ENCODE measurements around the gene KATNB1.
"Not testable (repeated sequence)": the region's sequence is repeated elsewhere in the genome, so short reads cannot be mapped to it uniquely, and the experiment has no call there.

The KATNB1 gene

GRCh38 chr16:57729182-57729484, 6.4 kb upstream of the KATNB1 start:
- ATAC-seq = no peak
- TF ChIP-seq CSDC2 (CRISPR knock-in tag; IDR thresholded peaks at IDR 0.05) = no peak
- no peak for TF ChIP-seq CREB5 (CRISPR knock-in tag; IDR thresholded peaks at IDR 0.05; ENCODE audit: low read depth)
- no peak for TF ChIP-seq GLIS3 (CRISPR knock-in tag; IDR thresholded peaks at IDR 0.05)
- no peak for TF ChIP-seq ISL1 (CRISPR knock-in tag; IDR thresholded peaks at IDR 0.05)
- no peak for TF ChIP-seq TOX (CRISPR knock-in tag; IDR thresholded peaks at IDR 0.05; ENCODE audit: borderline replicate concordance)
- no peak for TF ChIP-seq ZFP30 (CRISPR knock-in tag; IDR thresholded peaks at IDR 0.05)
- no peak for TF ChIP-seq ARNTL (CRISPR knock-in tag; IDR thresholded peaks at IDR 0.05; ENCODE audit: borderline replicate concordance, low read depth)
- TF ChIP-seq SNAI2 (CRISPR knock-in tag; IDR thresholded peaks at IDR 0.05) = no peak
- TF ChIP-seq ESRRG (CRISPR knock-in tag; IDR thresholded peaks at IDR 0.05) = no peak
- TF ChIP-seq TSHZ2 (CRISPR knock-in tag; IDR thresholded peaks at IDR 0.05) = no peak
- TF ChIP-seq ZNF70 (CRISPR knock-in tag; IDR thresholded peaks at IDR 0.05) = no peak
- no peak for TF ChIP-seq PPARA (CRISPR knock-in tag; IDR thresholded peaks at IDR 0.05; ENCODE audit: borderline replicate concordance)
- no peak for TF ChIP-seq POU6F1 (CRISPR knock-in tag; IDR thresholded peaks at IDR 0.05; ENCODE audit: borderline replicate concordance, low read depth)
- TF ChIP-seq ZC3H10 (CRISPR knock-in tag; IDR thresholded peaks at IDR 0.05) = no peak

- not testable (repeated sequence) for ATAC-seq
These were observed 5.7 kb upstream of the KATNB1 start for GRCh38 chr16:57729852-57730251.

GRCh38 chr16:57730771-57731730, 4.5 kb upstream of the KATNB1 start:
- TF ChIP-seq CSRNP3 (CRISPR knock-in tag; IDR thresholded peaks at IDR 0.05) (no peak), ZC3H10 (CRISPR knock-in tag; IDR thresholded peaks at IDR 0.05) (no peak), BACH2 (CRISPR knock-in tag; IDR thresholded peaks at IDR 0.05; ENCODE audit: borderline replicate concordance) (no peak), ISL1 (CRISPR knock-in tag; IDR thresholded peaks at IDR 0.05) (no peak), CREB5 (CRISPR knock-in tag; IDR thresholded peaks at IDR 0.05; ENCODE audit: low read depth) (no peak), CSDC2 (CRISPR knock-in tag; IDR thresholded peaks at IDR 0.05) (no peak), TCF4 (CRISPR knock-in tag; IDR thresholded peaks at IDR 0.05; ENCODE audit: borderline replicate concordance) (no peak), ZFP3 (CRISPR knock-in tag; IDR thresholded peaks at IDR 0.05) (no peak), PATZ1 (CRISPR knock-in tag; IDR thresholded peaks at IDR 0.05; ENCODE audit: borderline replicate concordance) (no peak), ZNF565 (CRISPR knock-in tag; conservative IDR thresholded peaks at IDR 0.05; ENCODE audit: low read depth) (no peak), ZNF8 (CRISPR knock-in tag; IDR thresholded peaks at IDR 0.05) (no peak), OSR1 (CRISPR knock-in tag; IDR thresholded peaks at IDR 0.05) (no peak), GLIS3 (CRISPR knock-in tag; IDR thresholded peaks at IDR 0.05) (no peak), PPARA (CRISPR knock-in tag; IDR thresholded peaks at IDR 0.05; ENCODE audit: borderline replicate concordance) (no peak), ARNTL (CRISPR knock-in tag; IDR thresholded peaks at IDR 0.05; ENCODE audit: borderline replicate concordance, low read depth) (no peak), TSHZ2 (CRISPR knock-in tag; IDR thresholded peaks at IDR 0.05) (no peak), SNAI2 (CRISPR knock-in tag; IDR thresholded peaks at IDR 0.05) (no peak), RARB (CRISPR knock-in tag; IDR thresholded peaks at IDR 0.05) (no peak), ZFP30 (CRISPR knock-in tag; IDR thresholded peaks at IDR 0.05) (no peak)
- no peak for ATAC-seq
